ENCODE measurements around the gene KLF5. TPM values are rescaled to one million over a fixed set of nuclear protein-coding genes. Genes with fewer than 3 reads are reported as not detected.
"Not testable (repeated sequence)": the region's sequence is repeated elsewhere in the genome, so short reads cannot be mapped to it uniquely, and the experiment has no call there.

Gene KLF5
- total RNA-seq, 4 donors from 2014 or later: 3.6 to 32.3 (median 9.6) TPM

- no peak for TF ChIP-seq CTCF (IDR thresholded peaks at IDR 0.05)
- no peak for ATAC-seq (ENCODE audit: low FRiP score)
- no peak for DNase-seq (ENCODE audit: low spot score)
Observed at GRCh38 chr13:73090823-73091187, 32.0 kb downstream of the KLF5 start.

- no peak for TF ChIP-seq CTCF (IDR thresholded peaks at IDR 0.05)
- DNase-seq (ENCODE audit: low spot score) (no peak), ATAC-seq (ENCODE audit: low FRiP score) (no peak)
Observed at GRCh38 chr13:73092829-73093228, 34.0 kb downstream of the KLF5 start.

GRCh38 chr13:73096173-73096572 is 37.4 kb downstream of the KLF5 start:
- TF ChIP-seq CTCF (IDR thresholded peaks at IDR 0.05): no peak
- DNase-seq (ENCODE audit: low spot score) (no peak), ATAC-seq (ENCODE audit: low FRiP score) (no peak)

- ATAC-seq (ENCODE audit: low FRiP score): no peak
- no peak for DNase-seq (ENCODE audit: low spot score)
- no peak for TF ChIP-seq CTCF (IDR thresholded peaks at IDR 0.05)
Observed at GRCh38 chr13:73096638-73097037, 37.8 kb downstream of the KLF5 start.

GRCh38 chr13:73100781-73101180 is 42.0 kb downstream of the KLF5 start:
- not testable (repeated sequence) for ATAC-seq (ENCODE audit: low FRiP score)

GRCh38 chr13:73101351-73102007 is 42.7 kb downstream of the KLF5 start:
- ATAC-seq (ENCODE audit: low FRiP score): no peak
- DNase-seq (ENCODE audit: low spot score): no peak
- TF ChIP-seq CTCF (IDR thresholded peaks at IDR 0.05): no peak

More at GRCh38 chr13:73100781-73101180, 42.0 kb downstream of the KLF5 start:
- DNase-seq (ENCODE audit: low spot score): not testable (repeated sequence)

GRCh38 chr13:73103238-73103637 is 44.4 kb downstream of the KLF5 start:
- ATAC-seq (ENCODE audit: low FRiP score): no peak
- TF ChIP-seq CTCF (IDR thresholded peaks at IDR 0.05): no peak

More at GRCh38 chr13:73103238-73103637, 44.4 kb downstream of the KLF5 start:
- DNase-seq (ENCODE audit: low spot score): no peak

Measured in omental fat pad (tissue), 4 donors.